Stimulated activated naive CD8-positive, alpha-beta T cell treated with anti-CD3 and anti-CD28 coated beads, Interleukin-15, Interleukin-2, amounts not matched to agents 100 ng/mL and 50 ng/mL, for 24 hours (primary cell): Measurements from ENCODE around the gene PARP1.

Source experiments
- H3K27ac Mint-ChIP-seq: one replicate; pipeline ENCODE4 v1.8.0; 2021; ENCODE audit warnings: mild to moderate bottlenecking, mixed read lengths
- H3K27me3 Mint-ChIP-seq: one replicate; pipeline ENCODE4 v1.8.0; 2021; ENCODE audit warnings: mixed read lengths
- H3K36me3 Mint-ChIP-seq: one replicate; pipeline ENCODE4 v1.8.0; 2021; ENCODE audit warnings: low read depth, mixed read lengths
- H3K4me1 Mint-ChIP-seq: one replicate; pipeline ENCODE4 v1.8.0; 2021; ENCODE audit warnings: low read depth, mixed read lengths
- H3K4me3 Mint-ChIP-seq: one replicate; pipeline ENCODE4 v1.8.0; 2021; ENCODE audit warnings: mild to moderate bottlenecking, mixed read lengths
- H3K9me3 Mint-ChIP-seq: one replicate; pipeline ENCODE4 v1.8.0; 2021; ENCODE audit warnings: mixed read lengths

Gene PARP1

GRCh38 chr1:226420897-226421296 is 13.0 kb upstream of the PARP1 start:
- Mint-ChIP-seq H3K9me3 (no peaks in the 10 kb centered on the region), H3K27me3 (no peaks in the 10 kb centered on the region), H3K27ac (no peak overlapping the region)

GRCh38 chr1:226420328-226420727 is 12.4 kb upstream of the PARP1 start:
- Mint-ChIP-seq H3K9me3 (no peaks in the 10 kb centered on the region), H3K36me3 (no peaks in the 10 kb centered on the region), H3K4me3 (no peak overlapping the region), H3K27me3 (no peaks in the 10 kb centered on the region), H3K27ac (no peak overlapping the region), H3K4me1 (peaks cover 7% of the 10 kb centered on the region)

More at GRCh38 chr1:226420897-226421296, 13.0 kb upstream of the PARP1 start:
- H3K4me3 Mint-ChIP-seq = no peak overlapping the region
- peaks cover 12% of the 10 kb centered on the region for H3K4me1 Mint-ChIP-seq
- H3K36me3 Mint-ChIP-seq = no peaks in the 10 kb centered on the region

- no peak overlapping the region for H3K27ac Mint-ChIP-seq
- H3K27me3 Mint-ChIP-seq = no peaks in the 10 kb centered on the region
- no peaks in the 10 kb centered on the region for H3K36me3 Mint-ChIP-seq
- H3K4me3 Mint-ChIP-seq = no peak overlapping the region
- no peaks in the 10 kb centered on the region for H3K9me3 Mint-ChIP-seq
- peaks cover 7% of the 10 kb centered on the region for H3K4me1 Mint-ChIP-seq
Observed at GRCh38 chr1:226419284-226420029, 11.6 kb upstream of the PARP1 start.

- Mint-ChIP-seq H3K27ac (no peak overlapping the region), H3K9me3 (no peaks in the 10 kb centered on the region), H3K27me3 (no peaks in the 10 kb centered on the region), H3K4me1 (peaks cover 7% of the 10 kb centered on the region), H3K4me3 (no peak overlapping the region), H3K36me3 (no peaks in the 10 kb centered on the region)
Observed at GRCh38 chr1:226417830-226418546, 10.1 kb upstream of the PARP1 start.

GRCh38 chr1:226417350-226417749 is 9.5 kb upstream of the PARP1 start:
- Mint-ChIP-seq H3K9me3 (no peaks in the 10 kb centered on the region), H3K4me3 (no peak overlapping the region), H3K4me1 (peaks cover 7% of the 10 kb centered on the region), H3K27me3 (no peaks in the 10 kb centered on the region), H3K27ac (no peak overlapping the region), H3K36me3 (no peaks in the 10 kb centered on the region)

- H3K36me3 Mint-ChIP-seq = no peaks in the 10 kb centered on the region
Observed at GRCh38 chr1:226414098-226414698, 6.3 kb upstream of the PARP1 start.

GRCh38 chr1:226411619-226412018 is 3.7 kb upstream of the PARP1 start:
- peaks cover 6% of the 10 kb centered on the region for H3K4me1 Mint-ChIP-seq
- no peaks in the 10 kb centered on the region for H3K27me3 Mint-ChIP-seq
- no peaks in the 10 kb centered on the region for H3K9me3 Mint-ChIP-seq
- peaks cover 2% of the 10 kb centered on the region for H3K36me3 Mint-ChIP-seq
- H3K27ac Mint-ChIP-seq = no peak overlapping the region
- no peak overlapping the region for H3K4me3 Mint-ChIP-seq

More at GRCh38 chr1:226414098-226414698, 6.3 kb upstream of the PARP1 start:
- Mint-ChIP-seq H3K4me1 (peaks cover 7% of the 10 kb centered on the region), H3K4me3 (no peak overlapping the region), H3K9me3 (no peaks in the 10 kb centered on the region), H3K27ac (no peak overlapping the region), H3K27me3 (no peaks in the 10 kb centered on the region)

GRCh38 chr1:226410958-226411357 is 3.1 kb upstream of the PARP1 start:
- Mint-ChIP-seq H3K4me1 (peaks cover 12% of the 10 kb centered on the region), H3K36me3 (peaks cover 8% of the 10 kb centered on the region), H3K27me3 (no peaks in the 10 kb centered on the region), H3K9me3 (no peaks in the 10 kb centered on the region), H3K4me3 (no peak overlapping the region), H3K27ac (no peak overlapping the region)

- H3K9me3 Mint-ChIP-seq = no peaks in the 10 kb centered on the region
- H3K4me3 Mint-ChIP-seq = no peak overlapping the region
- H3K27ac Mint-ChIP-seq = no peak overlapping the region
- no peaks in the 10 kb centered on the region for H3K27me3 Mint-ChIP-seq
- peaks cover 19% of the 10 kb centered on the region for H3K36me3 Mint-ChIP-seq
- peaks cover 28% of the 10 kb centered on the region for H3K4me1 Mint-ChIP-seq
Observed at GRCh38 chr1:226409392-226409791, 1.5 kb upstream of the PARP1 start.

- Mint-ChIP-seq H3K27me3 (no peaks in the 10 kb centered on the region), H3K4me3 (peak overlapping the region; percentile 97), H3K36me3 (peaks cover 19% of the 10 kb centered on the region), H3K4me1 (peaks cover 37% of the 10 kb centered on the region), H3K27ac (peak overlapping the region; percentile 76), H3K9me3 (no peaks in the 10 kb centered on the region)
Observed at GRCh38 chr1:226408285-226409184, 642 bp upstream of the PARP1 start.

GRCh38 chr1:226407199-226407496 is 745 bp downstream of the PARP1 start:
- Mint-ChIP-seq H3K4me1 (peaks cover 48% of the 10 kb centered on the region), H3K4me3 (peak overlapping the region; percentile 97), H3K36me3 (peaks cover 25% of the 10 kb centered on the region), H3K27ac (peak overlapping the region; percentile 96), H3K27me3 (no peaks in the 10 kb centered on the region), H3K9me3 (no peaks in the 10 kb centered on the region)

GRCh38 chr1:226406401-226406881 is 1.5 kb downstream of the PARP1 start:
- Mint-ChIP-seq H3K36me3 (peaks cover 32% of the 10 kb centered on the region), H3K4me1 (peaks cover 52% of the 10 kb centered on the region), H3K27me3 (no peaks in the 10 kb centered on the region), H3K4me3 (peak overlapping the region; percentile 97), H3K9me3 (no peaks in the 10 kb centered on the region), H3K27ac (peak overlapping the region; percentile 96)

- H3K9me3 Mint-ChIP-seq = no peaks in the 10 kb centered on the region
- no peak overlapping the region for H3K27ac Mint-ChIP-seq
- peaks cover 42% of the 10 kb centered on the region for H3K36me3 Mint-ChIP-seq
- H3K4me3 Mint-ChIP-seq = peak overlapping the region; percentile 97
- no peaks in the 10 kb centered on the region for H3K27me3 Mint-ChIP-seq
- H3K4me1 Mint-ChIP-seq = peaks cover 61% of the 10 kb centered on the region
Observed at GRCh38 chr1:226405411-226405988, 2.4 kb downstream of the PARP1 start.

- Mint-ChIP-seq H3K36me3 (peaks cover 48% of the 10 kb centered on the region), H3K27ac (no peak overlapping the region), H3K9me3 (no peaks in the 10 kb centered on the region), H3K4me3 (peak overlapping the region; percentile 97), H3K27me3 (no peaks in the 10 kb centered on the region), H3K4me1 (peaks cover 66% of the 10 kb centered on the region)
Observed at GRCh38 chr1:226404904-226405222, 3.0 kb downstream of the PARP1 start.
